HG03521 (cell line): ENCODE measurements around the gene LYRM4.
A peak's percentile ranks its signal among the peaks of the same experiment; 100 is the strongest.

Experiments used
- ATAC-seq: cut with Tn5 transposase; IDR thresholded peaks from one replicate; pipeline ENCODE4 v1.9.1; 2021; ENCODE audit warnings: mild to moderate bottlenecking, moderate library complexity; ENCODE audit not compliant: unreplicated experiment

The LYRM4 gene

DNA sequence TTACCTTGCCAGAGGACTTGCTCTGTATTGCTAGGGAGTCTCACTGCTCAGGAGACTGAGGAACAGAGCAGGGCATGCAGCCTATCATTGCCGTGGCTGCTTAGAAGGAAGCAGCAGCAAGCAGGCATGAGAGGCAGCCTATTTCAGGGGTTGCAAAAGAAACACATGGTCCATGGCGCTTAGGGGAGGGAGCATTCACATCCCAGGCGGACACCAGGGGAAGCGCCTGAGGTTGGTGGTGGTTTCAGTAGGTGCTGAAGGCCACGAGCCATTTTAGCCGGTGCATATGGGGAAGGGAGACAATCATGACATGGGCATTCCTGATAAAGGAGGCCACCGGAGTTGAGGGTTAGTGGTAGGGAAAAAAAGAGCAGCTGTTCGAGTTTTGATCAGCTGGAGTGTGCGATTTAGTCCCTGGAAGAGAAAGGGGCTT, 21.5 kb upstream of the LYRM4 start:
- no peak for ATAC-seq

DNA sequence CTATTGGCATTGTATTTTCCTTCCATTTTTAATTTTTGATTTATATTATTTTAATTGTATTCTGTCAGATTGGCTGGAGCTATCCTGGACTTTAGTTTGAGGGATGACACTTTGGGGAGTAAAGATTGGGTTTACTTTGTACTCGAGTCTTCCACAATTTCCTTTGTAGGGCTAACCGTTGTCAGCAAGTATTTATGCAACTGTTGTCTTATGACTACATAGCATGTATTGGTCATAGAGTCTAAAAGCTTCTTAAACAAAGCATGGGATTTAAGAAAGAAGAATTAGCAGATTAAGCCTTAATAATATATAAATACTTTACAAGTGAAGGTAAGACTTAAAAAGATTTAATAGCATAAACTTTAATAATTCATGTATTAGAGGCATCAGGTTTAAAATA, 20.2 kb upstream of the LYRM4 start:
- no peak for ATAC-seq

DNA sequence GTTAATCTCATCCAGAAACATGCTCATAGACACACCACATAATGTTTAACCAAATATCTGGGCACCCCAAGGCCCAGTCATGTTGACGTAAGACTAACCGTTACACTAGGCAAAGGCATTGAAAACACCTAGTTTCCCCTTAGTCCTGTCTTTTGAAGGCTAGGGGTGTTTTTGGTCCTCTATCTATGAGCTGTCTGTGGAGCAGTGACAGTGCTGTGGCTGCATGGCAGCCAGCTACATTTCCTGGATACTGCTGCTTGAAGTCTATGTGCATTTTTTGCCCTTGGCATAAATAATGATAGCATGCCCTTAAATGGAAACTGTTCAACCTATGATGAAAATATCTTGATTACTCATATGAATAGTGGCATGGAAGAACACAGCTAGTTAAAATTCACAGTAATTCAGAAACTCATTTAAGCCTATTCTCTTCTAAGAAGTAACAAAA, 19.2 kb upstream of the LYRM4 start:
- ATAC-seq, result no peak

DNA sequence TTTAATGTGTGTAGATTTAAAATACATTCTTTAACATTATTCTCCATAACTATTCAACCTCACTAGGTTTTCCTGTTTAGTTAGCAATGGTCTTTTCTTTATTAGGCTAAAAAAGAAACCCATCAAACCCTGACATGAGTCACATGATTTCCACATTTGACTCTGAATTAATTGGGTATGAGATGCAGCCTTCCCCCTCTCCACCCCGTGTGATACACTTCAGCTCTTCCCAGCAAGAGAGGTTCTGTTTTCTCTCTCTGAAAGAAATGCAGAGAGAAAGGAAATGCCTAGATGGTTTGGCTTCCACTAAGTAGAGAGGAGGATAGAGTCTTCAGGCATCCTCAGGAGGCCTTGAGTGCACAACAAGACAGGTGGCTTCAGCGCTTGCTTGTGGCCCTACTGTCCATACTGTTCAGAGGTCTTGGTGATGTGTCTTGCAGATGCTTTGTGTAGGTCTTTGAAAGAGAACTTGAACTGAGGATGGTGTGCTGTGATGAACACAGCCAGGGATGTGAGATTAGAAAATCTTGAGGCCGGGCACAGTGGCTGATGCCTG, 17.9 kb upstream of the LYRM4 start:
- ATAC-seq, result no peak

DNA sequence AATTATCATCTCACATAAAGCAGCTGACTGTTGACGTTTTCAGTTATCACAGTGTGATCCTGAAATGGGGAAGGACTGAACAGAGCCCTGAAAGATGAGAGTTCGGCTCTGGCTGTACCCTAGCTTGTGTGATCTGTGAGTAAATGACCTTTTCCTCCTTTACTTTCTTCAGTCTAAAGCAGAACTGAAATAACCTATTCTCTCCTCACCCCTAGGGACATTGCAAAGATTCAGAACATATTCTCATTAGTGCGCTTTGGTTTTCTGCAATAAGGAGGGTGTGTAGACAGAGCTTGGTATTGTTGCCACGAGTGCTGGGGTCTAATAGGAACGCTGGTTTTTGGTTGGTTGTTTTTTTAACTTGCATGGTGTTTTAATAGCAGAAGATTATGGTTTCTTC, 17.3 kb upstream of the LYRM4 start:
- ATAC-seq, result no peak

DNA sequence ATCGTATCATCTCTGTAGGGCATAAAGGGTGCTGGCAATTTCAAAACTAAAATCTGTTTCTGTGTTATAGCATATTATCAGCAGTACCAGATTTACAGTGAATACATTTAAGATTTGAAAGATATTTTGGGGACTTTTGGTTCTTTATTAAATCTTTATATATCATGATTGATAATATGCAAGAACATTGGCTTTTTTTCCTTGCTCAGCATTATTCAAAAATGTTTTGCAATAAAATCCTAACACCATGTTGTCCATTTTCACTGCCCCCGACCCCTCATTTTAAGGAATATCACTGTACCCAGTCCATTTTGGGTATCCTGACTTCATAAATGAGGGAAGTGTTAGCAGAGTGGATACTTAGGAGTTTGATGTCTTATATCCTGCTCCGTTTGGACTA, 16.8 kb upstream of the LYRM4 start:
- ATAC-seq, result no peak

DNA sequence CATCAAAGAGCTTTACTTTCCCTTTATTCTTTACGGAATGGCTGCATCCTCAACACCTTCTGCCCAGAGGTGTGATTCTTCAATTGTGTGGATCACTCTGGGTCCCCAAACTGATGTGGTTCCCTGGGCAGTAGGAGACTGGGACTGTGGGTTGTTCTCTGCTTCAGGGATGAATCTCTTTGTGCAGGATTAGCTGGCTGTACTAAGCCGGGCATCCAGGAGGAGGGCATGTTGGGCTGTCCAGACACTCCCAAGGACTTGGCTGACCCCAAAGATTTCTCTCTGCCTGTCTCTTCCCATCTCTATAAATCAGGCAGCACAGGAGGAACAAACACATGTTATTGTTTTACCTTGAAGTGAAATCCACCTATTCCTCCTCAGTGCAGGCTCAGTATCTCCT, 15.8 kb upstream of the LYRM4 start:
- no peak for ATAC-seq

DNA sequence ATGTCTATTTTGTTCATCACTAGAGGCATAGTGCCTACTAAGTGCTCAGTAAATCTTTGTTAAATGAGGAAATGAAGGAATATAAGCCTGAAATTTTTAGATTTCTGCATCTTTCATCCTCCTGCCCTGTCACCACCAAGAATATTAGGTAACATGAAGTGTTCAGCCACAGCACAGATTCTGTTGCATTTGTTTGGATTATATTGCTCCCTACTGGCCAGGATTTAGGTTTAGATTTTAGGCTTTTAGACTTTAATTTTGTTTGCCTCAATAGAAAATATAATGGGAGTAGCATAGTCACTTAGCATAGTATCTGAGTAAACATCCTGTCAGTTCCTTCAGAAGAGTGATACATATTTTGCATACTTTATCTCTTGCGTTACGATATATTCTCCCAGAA, 14.7 kb upstream of the LYRM4 start:
- no peak for ATAC-seq

DNA sequence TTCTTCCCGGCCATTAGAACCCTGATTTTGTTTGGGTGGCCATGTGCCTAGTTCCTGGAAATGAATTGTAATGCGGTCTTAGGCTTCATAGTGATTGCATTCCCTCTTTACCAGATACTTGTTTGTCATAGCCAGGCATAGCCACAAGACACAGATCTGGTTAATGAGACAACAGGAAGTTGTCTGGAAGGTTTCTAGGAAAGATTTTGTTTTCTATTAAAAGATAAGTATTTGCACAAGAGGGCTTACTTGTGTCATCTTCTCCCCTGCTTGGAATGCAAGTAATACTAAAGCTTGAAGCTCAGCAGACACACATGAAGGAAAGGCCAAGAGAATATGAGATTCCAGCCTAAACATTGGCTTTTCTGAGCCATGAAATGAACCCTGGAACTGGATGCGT, 13.5 kb upstream of the LYRM4 start:
- no peak for ATAC-seq

DNA sequence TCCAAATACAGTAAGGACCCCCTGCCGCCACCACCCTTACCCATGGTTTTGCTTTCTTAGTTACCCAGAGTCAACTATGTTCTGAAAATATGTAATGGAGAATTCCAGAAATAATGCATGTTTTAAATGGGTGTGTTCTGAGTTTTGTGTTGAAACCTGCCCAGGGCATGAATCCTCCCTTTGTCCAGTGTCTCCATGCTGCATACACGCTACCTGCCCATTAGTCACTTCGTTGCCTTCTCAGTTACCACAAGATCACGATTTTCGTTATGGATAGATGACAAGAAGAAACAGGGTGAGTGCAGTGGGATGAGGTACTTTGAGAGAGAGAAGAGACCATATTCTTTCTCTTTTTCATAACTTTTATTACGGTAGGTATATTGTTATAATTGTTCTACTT, 11.2 kb upstream of the LYRM4 start:
- no peak for ATAC-seq

DNA sequence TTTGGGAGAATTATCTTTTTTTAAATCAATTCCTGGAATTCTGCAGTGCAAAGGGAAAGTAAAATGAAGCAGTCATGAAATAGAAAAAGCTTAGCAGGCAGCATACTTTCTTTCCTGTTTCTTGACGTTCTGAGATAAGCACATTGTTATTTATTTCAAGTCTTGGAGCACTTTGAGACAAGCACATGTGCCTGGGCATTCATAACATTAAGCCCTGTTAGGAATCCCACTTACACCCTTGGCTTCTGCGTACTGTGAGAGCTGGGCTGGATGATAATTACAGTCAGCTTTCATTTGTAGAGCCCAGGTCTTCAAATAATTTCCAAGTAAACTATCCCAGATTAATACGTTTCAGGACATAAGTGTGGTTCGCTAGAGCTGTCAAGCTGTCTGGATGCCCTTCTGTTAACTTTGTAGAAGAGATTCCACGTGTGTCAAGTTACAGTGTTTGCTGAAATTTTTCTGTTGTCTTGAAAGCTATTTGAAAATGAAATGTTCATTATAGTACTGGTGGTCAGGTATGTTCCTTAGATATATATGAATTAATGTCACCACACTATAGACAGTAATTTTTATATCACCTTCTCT, 9.4 kb upstream of the LYRM4 start:
- no peak for ATAC-seq

DNA sequence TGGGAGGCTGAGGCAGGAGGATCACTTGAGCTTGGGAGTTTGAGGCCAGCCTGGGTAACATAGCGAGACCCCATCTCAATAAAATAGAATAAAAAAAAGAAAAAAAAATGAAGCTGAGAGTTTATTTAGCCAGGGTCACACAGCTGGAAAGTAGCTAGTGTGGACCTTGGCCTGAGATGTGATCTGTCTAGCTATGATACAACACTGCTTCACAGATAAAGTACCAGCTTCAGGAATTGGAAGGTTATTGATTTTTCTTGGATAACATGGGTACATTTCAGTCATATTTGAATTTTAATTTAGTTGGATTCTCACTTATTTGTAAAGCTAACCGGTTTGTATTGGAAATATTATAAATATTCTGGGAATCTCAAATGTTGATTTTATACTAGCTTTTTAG, 5.7 kb upstream of the LYRM4 start:
- ATAC-seq, result no peak

DNA sequence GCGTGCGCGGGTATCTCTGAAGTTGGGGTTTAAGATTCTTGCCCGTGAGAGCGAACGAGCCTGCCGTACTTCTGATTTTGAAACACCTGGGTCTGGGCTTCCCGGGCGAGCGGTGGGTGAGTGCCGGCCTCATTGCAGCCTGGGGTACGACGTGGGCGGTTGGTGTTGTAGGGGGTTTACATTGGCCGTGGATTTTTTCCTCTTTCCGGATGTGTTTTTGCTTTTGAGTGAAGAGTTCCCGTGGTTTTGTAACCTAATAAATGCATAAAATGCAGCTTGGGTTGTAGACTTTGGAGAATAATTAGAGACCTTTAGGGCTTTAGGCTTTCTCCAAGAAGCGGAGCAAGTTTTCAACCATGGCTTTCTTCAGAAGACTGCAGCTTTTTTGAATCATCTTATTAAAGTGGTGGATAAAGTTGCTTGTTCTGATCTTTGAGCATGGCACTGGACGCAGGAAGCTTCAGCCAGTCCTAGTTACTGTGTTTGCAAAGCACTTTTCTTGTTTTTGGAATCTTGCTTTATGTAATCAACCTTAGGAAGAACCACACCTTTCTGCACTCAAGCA, 877 bp upstream of the LYRM4 start:
- no peak for ATAC-seq

DNA sequence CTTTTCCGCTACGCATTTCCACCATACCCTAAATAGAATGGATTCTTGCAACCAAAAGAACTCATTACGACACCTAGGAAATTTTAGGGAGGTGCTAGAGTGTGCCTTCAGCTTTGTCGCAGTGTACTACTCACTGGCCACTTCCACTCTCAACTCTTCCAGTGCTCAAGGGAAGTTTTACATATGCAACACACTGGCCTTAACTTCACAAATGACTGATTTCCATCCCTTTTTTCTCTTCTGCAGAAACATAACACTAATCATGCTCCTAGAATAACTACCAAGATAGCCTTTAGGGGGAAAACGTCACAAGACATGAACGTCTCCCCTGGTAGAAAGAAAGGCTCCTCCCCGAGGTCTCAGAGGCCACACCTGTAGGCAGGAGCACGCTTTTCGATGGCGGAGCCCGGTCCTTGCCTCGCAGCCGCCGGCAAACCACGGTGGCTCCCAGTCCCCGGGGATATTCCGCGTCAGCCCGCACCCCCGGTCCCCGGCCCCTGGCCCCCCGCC, 584 bp downstream of the LYRM4 start:
- ATAC-seq, result peak; percentile 60

DNA sequence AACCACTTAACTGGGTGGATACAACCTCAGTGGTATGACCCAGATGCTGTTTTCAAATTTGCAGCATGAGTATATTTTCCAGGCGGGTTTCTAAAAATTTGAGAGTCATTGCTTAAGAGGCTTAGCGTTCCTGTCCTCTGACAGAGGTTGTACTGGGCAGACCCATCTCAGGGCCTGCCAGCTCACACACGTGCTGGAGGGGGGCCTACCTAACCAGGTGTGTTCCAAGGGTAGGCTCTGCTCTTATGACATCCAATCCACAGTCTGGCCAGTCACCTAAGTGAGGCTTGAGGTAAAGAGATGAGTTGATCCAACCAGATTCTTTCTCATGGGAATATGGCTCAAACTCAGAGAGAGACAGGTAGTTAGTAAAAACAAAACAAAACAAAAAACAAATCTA, 1.3 kb downstream of the LYRM4 start:
- no peak for ATAC-seq

DNA sequence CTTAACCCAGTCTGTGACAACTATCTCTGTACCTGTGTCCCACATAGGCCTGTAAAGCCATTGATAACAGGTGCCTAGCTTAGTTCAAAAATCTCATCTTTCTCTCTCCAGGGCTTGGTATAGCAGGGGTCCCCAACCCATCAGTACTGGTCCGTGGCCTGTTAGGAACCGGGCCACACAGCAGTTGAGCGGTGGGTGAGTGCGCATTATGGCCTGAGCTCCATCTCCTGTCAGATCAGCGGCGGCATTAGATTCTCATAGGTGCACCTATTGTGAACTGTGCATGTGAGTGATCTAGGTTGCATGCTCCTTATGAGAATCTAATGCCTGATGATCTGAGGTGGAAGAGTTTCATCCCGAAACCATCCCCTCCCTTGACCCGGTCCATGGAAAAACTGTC, 3.4 kb downstream of the LYRM4 start:
- no peak for ATAC-seq

DNA sequence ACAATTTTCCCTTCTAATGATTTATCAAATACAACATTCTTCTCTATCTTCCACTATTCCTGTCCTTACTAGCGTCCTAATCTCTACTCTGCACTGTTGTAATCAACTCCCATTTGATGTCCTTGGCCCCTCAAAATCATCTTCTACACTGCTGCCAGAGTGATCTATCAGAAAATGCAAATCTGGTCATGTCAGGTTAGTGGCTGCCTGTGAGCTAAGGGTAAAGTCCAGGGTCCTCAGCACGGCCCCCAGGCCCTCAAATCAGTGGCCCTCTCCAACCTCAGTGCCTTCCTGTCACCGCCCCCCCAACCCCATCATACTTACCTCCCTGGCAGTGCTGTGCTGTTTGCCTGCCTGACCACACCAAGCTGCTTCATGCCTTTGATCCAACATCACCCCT, 3.8 kb downstream of the LYRM4 start:
- no peak for ATAC-seq

DNA sequence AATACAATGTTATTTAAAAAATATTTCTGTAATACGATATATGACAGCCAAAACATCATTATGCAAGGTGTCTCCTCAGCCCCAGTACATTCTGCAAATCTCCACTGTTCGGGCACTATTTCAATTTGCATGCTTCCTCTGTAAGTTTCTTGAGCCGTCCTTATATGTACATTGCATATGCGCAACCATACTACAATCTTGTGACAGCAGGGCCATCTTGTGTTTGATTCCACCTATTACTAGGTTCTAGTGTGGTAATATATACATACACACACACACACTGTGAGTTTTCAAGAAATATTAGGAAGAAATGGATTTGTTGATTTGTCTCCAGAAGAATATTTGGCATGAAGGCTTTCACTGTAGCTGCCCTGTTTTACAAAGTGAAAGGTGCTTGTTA, 9.8 kb downstream of the LYRM4 start:
- ATAC-seq, result no peak

DNA sequence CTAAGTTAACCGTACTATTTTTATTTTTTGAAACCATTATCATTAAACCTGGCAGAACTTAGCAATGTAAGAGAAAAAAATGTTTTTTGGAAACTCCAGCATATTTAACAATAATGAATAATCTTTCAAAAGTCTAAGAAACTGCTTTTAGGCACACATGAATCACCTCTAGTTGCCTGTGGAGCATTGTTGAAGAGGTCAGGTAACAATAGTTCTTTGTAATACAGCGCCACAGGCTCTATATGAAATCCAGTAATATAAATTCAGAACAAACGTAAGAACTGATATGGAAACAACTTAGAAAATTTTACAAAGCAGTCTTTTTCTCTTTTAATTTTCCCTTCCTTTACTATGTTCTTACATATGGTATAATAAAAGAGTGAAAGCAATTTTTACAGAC, 10.3 kb downstream of the LYRM4 start:
- ATAC-seq, result no peak

DNA sequence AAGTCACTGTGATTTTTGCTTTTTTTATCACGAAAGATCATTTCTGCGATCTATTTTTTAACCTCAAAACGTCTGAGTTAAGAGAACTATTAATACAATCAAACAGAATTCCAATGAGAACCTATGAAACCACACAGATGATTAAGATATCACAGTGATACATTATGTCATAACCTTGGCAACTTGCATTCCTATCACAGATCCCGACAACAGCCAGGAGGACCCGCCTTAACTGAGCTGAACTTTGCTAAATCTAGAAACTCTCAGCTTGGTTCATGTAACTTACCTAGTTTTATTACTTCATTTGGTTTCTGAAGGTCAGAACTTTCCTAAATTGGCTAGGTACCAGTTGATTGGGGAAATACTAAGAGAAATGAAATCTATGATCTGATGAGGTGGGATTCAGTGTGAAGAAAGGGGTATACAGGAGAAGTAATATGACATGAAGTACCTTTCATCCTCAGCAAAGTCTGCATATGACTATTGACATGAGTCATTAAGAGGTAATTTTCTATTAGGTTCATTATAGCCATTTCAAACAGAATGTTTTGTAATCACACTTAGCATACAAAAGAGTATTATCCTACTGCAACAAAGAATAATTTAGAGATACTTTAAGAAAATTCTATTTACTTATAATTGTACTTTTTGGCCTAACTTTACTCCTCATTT, 11.2 kb downstream of the LYRM4 start:
- no peak for ATAC-seq

DNA sequence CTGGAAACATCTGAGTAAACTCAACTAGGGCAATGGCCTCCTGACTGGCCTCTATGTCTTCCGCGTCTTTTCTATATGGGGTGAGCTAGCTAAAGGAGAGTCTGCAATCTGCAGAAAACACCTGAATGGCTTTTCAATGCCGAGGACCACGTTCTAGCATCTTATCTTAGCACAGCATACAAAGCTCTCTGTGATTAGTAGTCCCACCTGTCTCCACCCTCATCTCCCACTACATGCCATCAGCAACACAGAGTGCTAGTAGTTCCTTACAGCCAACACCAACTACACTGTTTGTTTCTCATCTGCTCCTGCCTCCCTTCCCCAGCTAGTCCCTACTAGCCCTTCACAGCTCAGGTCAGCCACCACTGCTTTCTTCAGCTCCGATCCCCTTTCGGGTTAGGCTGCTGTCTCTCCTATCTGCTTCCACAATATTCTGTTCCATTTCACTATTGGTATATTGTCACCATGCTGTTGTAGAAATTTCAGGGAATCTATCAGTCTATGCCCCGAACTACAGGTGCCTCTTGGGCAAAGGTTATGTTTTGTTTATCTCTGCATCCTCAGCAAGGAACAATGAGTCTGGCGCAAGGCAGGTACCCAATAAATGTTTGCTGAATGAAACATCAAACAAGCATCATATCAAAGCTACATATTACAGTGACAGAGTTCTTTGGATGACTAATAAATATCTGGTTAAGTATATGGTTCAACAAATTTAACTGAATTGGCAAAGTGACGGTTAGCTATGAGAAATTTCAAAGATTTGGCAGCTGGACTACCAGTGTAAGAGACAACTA, 12.2 kb downstream of the LYRM4 start:
- ATAC-seq, result no peak
